Stimulated activated CD4-positive, alpha-beta T cell treated with anti-CD3 and anti-CD28 coated beads, Interleukin-15, amount 100 ng/mL, for 1 hour (primary cell): Measurements from ENCODE around the gene MTA2.
"Not testable (repeated sequence)": the region's sequence is repeated elsewhere in the genome, so short reads cannot be mapped to it uniquely, and the experiment has no call there.

Source experiments
- DNase-seq, 2 donors: peaks; one replicate each; pipeline ENCODE4 v3.0.0-alpha.2; 2020; ENCODE audit warnings: low read depth in 1 of 2, low spot score in 1 of 2

MTA2 gene

DNA sequence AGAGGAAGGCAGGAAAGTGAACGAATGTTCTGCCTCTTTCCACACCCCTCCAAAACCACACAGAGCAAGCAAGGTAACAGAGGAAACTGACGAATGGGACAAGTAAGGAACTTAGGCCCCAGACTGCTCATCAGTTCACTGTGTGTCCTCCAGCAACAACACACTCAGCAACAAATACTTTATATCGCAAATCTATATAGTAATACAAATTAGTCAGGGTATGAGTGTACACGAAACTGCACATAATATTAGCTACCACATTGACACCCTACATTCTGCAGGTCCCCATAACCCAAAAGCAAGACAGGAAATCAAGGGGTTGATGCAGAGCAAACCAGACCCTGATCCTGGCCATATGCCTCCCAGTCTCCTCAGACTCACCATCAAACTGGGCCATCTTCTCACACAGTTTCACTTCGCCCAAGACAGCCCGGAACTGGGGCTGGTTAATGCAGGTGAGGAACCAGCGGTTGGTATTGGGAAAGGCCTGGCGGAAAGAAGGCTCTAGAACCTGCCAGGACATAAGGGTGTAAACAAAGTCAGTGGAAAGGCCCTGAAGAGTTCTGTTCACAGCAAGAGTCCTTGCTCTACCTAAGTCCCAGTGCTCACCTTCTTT lies 34.5 kb downstream of the MTA2 start:
- DNase-seq = no peak

DNA sequence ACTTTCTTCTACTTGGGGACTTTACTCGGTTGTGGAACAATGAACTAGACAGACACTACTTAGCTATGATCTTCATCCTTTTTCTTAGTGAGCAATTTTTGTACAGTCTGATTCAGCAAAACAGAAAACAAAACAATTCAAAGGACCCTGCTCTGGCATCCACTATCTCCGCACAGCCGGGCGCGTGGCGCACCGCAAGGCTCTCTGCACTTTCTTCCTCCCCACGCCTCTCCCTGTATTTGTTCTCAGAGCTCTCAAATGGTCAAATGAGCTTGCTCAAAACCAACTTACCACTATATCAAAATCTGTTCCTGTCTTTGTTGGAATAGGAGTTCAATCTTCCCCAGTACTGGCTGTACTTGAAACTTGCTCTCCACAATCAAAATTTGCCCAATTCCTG lies 35.4 kb downstream of the MTA2 start:
- DNase-seq = no peak

DNA sequence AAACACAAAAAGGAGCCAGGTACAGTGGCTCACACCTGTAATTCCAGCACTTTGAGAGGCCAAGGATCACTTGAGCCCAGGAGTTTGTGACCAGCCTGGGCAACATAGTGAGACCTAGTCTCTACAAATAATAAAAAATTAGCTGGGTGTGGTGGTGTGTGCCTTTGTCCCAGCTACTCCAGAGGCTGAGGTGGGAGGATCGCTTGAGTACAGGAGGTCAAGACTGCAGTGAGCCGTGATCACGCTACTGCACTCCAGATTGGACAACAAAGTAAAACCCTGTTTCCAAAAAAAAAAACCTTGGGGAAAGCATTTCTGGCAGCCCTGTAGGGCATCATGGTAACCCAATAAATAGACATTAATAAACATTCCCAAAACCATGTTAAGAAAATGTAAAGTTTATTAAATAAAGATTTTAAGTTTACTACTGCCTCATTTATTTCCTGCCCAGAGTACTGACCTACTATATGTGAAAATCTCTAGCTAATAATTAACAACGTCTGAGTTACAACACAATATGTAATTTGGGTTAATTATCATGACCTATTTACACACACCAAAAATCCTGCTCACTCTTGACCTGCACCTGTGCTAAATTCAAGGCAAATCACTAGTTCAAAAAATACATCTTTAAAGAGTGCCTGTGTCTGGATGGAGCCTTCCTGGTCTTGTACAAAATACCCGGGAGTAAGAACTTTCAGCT lies 36.4 kb downstream of the MTA2 start:
- DNase-seq = no peak

DNA sequence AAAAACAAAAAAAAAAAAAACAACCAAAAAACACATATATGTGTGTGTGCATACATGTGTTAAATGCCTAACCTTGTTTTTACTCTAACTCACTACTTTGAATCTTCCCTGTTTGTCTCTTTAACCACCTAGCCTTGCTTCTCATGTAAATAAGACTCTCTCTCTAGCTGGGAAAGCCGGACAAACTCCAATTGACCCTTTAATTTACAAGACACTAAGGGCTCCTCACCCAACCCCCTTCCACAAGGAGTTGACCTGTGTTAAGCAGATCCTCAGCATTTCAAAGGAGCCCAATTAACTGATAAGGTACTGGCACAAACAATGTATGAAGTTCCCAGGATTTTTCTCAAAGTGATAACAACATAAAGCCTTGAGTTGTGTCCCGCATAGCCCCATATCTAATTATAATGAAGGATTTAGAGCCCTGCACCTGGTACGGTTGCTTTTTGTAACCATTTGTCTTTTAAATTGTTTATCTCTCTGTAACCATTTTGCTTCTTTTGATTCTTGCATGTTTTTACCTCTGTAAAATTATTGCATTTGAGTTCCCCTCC lies 39.9 kb downstream of the MTA2 start:
- not testable (repeated sequence) for DNase-seq

DNA sequence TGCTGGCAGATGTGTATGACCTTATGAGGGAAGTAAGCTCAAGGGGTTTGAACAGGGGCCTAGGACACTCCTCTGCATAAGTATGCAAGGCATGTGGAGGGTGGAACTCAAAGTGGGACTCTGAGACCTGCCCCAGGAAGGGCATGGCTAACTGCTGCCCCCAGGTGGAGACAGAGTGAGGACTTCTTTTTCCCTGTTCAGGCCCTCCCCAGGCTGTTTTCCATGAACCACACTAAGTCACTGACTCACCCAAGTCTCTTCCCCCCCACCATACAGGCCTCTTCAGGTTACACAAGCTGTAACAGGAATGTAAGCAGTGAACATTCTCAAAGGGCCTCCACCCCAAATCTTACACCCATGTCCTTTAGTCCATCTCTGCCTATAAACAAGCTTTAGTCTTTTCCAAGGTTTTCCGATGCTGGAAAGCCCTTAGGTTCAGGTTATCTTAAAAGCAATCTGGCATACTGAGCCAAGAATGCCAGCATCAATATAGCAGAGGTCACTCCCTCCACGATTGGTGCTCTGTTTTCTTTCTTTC lies 41.0 kb downstream of the MTA2 start:
- DNase-seq = peak; percentile 54 to 69

DNA sequence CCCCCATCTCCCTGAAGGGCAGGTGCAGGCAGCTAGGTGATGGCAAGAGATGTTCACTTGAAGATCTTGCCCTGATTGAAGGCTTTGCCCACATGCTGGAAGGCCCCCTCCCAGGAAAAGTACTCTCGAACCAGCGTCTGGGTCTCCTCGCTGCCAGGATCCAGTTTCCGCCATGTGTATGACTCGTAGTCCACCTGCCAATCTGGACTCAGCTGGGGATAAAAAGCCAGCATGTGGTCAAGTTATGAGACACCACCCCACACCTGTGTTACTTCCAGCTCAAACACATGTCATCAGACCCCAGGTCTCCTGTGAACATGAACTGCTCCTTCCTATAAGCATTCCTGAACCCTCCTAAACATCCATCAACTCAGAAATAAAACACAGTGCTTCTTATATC lies 42.0 kb downstream of the MTA2 start:
- not testable (repeated sequence) for DNase-seq

DNA sequence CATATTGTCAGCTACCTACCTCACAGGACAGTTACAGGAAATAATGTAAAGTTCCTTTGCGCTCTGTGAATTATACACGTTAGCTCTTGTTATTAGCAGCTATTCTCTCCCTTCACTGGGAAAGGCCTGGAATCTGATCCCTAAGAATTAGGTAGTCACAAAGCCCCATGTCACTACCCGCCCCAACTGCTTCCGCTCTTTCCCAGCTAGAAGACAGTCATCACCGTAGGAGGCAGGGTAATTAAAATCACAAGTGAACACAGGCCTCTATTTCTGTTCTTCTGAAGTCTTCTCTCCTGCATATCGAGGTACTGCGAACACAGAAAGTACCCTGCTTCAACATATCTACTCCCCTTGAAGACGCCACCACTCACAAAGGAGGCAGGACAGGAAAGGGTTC lies 42.5 kb downstream of the MTA2 start:
- no peak for DNase-seq

DNA sequence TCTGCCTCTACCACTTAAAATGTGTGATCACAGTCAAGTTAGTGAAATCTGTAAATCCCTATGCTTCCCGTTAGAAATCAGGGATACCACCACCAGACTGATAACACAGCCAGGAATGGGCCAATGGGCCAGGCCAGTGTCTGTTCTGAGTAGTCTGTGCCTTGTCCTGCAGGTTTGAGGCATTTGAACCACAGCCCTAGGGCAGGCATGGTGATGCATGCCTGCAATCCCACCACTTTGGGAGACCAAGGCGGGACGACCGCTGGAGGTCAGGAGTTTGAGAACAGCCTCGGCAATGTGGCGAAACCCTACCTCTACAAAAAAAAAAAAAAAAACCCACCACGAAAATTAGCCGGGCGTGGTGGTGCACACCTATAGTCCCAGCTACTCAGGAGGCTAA lies 43.0 kb downstream of the MTA2 start:
- no peak for DNase-seq

DNA sequence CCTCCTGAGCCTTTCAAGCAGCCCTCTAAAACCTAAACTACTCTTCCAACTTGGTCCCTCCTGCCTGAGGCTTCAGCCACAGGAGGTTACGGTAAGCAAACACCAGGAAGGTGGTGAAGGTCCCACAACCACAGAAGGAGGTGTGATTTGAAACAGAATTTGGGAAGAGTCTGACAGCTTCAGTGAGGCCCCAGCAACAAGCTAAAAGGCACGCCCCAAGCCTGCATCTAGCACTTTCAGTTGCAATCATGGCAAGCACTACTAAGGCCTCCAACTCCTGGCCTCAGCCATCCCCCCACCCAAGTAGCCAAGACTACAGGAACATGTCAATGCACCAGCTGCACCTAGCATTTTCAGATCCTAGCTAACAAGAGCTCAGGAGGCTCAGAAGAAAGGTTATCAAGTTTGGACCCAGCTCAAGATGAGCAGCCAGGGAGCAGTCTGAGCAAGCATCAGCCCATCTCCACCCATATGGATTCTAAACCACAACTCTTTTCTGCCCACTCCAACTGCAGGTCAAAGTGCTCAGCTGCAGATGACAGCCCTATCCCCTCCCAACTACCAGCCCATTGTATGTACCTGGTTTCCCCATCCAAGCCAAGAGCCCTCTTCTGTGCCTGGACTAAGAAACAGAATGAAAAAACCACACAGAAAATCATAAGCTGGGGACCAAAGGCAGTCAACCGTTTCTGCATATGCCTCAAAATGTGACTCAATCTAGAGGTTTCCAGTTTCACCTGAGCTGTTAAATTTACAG lies 44.6 kb downstream of the MTA2 start:
- DNase-seq = no peak

DNA sequence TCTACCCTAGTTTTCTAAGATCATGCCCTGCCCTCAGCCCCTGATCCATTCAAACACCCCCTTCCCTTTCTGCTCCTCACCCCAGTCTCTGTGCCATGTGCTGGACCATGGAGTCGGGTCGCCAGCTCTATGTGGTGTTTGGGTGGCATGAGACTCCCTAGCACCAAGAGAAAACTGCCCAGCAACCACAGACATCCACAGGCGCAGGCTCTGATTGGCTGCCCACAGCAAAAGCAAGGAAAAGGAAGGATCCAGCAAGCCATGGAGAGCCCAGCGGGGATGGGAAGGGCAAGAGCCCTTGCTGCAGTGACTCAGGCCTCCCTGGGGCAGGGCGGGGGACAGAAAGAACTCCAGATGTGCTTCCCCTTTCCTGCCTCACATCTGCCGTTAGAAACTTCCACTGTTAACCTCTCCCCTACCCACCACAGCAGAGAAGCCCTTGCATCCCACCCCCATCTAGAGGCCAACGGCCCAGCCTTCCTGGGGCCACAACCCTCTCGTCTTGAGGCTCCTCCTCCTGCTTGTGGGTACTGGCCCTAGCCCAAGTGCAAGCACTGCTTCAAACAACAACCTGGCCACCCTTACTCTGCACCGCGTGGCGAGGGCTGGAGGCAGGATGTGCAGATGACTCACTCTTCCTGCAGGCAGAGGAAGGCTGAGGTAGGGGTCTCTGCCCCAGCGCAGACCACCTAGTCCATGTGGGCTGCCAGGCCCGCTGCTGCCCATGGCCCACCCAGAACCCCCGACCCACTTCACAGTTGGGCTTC lies 45.4 kb downstream of the MTA2 start:
- peak in 1 of 2 donors; percentile 67 for DNase-seq

DNA sequence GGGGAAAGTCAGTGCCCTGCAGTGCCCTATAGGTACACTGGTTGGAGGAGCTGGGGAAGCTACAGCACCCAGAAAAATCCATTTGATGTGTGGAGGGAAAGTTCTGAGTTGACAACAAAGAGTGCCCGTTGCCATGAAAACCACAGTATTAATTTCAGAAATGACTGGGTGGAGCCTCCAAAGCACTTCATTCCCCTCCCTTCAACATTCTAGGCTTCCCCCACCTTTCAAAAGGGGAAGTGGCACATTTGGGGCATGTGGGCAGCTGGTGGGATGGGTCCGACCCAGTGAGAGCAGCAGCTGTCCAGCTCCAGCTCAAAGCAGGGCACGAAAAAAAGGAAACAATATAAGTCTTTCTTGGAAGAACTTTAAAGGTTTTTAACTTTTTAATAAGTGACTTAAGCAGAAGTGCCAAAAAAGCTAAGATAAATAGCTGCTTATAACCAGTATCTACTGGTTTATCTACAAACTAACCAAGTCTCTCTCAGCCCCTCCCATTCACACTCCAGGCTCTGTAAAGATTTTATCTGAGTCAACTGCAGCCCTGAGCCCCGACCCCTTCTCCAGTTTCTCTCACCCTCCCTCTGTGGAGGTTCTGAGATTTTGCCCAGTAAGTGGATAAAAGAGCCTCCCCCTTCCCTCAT lies 46.1 kb downstream of the MTA2 start:
- DNase-seq = no peak

DNA sequence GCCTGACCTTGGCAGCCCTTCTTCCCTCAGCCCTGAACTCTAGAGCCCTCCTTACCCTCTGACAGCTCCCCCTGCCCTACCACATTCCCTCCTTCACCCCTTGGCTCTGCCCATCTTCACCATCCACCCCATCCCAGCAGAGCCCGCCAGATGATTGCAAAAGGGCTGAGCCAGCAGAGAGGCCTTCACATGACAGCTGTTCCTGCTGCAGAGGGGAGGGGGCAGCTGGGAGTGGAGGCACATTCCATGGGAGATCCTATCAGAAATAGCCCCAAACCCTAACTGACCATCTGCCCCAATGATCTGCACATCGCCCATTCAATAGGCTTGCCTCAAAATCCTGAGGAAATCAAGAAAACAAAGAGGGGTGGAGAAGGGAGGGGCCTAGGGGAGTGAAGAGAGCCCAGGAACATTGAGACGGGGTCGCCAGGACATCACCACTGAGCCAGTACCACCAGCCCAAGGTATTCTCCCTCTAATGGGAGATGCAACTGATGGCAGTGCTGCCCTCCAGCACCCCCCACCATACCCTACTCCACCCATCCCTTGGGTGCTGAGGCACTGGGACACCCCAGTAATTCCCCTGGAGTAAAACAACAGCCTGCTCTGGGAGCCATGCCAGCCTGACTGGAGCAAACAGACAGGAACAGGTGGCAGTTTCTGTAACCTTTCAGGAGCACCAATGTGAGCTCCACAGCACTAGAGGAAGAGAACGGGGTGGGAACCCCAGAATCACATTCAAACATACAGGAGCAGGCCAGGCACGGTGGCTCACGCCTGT lies 47.1 kb downstream of the MTA2 start:
- DNase-seq = no peak

DNA sequence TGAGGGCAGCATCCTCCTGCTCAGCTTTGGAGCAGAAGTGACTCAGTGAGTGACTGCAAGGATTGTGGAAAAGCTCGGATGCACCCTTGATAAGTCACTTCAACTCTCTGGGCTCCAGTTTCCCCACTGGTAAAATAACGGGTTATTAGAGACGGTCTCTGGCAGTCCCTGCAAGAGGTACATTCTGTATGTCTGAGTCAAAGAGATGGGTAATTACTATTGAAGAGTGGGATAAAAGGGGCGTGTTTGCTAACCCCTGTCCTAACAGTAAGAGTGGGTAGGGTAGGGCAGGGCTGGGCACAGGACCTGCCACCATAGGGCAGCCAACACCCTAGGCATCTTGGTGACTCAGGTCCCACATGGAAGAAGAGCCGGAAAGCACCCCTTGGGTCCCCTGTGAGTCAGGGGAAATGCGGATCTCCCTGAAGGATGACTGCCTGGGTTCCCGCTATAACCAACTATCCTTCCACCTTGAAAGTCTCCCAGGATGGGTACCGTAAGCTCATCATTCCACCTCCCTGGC lies 47.8 kb downstream of the MTA2 start:
- DNase-seq = no peak

DNA sequence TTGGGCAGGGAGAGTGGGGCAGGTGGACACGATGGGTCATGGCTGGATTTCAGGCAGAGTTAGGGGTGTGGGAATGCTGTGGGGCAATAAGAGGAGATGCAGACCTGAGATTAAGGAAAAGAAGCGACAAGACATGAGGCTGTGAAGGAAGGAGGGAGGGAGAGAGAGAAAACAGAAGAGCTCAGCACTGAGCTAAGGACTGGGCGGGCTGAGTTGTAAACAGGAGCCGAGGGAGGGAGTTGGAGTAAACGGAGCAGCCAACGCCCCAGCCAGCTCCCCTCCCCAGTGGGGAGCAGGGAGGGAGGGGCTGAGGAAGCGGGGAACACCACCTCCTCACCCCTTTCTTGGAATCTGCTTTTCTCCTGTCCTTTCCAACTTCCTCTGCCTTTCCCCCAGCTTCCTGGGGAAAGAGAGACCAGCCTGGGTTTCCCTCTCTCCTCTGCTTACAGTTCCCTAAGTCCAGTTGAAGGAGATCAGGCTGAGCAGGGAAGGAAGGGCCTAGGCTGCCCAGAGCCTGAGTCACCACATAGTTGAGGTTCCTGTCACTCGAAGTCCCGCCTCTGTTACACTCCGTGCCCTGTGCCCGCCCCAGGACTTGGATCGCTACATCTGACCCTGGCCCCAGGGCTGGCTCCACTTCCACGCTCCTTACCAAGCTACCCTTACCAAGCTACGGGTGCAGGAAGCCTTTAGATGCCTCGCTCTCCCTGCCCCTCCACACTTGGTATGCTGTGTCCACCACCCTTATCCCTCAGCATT lies 48.4 kb downstream of the MTA2 start:
- DNase-seq = peak in 1 of 2 donors; percentile 48

DNA sequence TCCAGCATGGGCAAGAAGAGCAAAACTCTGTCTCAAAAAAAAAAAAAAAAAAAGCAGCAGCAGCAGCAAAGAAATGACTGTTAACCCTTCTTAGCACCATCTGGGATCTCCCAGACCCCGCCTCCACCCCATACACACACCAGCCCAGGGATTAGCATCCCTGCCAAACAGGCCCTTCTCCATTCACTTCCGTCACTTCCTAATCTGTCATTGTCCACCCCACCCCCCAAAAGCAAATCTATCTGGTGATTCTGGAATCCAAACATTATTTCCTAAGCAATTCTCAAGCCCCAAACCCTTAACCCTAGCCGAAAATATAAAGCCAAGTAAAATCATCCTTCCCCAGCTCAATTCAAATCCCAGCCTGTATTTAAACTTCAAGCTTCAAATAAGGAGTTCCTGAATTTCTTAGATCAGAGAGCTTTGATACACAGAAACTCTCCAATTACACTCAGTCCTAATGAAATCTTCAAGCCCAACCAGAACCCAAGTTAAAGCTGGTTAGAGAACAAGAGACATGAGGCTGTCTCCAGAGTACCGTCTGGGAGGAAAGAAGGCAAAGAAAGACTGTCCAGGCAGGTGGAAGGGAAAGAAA lies 49.1 kb downstream of the MTA2 start:
- DNase-seq = no peak

DNA sequence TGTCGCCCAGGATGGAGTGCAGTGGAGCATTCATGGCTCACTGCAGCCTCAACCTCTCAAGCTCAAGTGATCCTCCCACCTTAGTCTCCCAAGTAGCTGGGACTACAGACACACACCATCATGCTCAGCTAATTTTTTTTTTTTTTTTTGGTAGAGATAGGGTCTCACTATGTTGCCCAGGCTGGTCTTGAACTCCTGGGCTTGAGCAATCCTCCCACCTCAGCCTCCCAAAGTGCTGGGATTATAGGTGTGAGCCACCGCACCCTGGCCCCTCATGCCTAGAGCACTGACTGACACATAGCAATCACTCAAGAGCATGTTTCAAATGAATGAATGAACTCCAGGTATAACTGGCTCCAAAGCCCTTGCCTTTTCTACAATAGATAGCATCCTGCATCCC lies 51.2 kb downstream of the MTA2 start:
- not testable (repeated sequence) for DNase-seq

DNA sequence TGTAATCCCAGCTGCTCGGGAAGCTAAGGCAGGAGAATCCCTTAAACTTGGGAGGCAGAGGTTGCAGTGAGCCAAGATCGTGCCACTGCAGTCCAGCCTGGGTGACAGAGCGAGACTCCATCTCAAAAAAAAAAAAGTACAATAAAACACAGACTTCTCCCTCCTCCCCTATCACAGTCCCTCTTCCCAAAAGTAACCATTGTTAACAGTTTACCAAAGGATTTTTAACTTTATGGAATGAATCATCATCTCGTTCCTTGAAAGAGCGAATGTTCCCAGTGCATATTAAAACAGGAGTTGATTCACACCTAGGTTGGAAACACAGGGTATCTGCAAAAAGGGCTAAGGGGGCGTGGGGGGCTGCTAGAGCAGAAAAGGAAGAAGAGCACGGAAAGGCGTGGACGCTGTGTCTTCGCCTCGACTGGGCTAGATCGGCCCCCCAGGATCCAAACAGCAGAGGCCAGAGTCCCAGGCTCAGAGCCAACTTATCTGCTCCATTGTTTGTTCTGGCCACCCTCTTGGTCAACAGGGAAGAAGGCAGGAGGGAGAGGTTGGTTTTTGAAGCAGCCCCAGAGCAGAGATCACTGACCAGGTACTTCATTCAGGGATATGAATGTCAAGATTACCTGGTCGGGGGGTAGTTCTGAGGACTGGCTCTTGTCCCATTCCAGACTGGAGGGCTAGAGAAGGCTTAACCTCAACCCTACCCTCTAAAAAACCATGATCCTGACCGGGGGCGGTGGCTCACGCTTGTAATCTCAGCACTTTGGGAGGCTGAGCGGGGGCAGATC lies 52.9 kb downstream of the MTA2 start:
- no peak for DNase-seq
